IPS-18c (cell line): ENCODE results near the gene KCNJ18.
"Not testable (repeated sequence)": the region's sequence is repeated elsewhere in the genome, so short reads cannot be mapped to it uniquely, and the experiment has no call there.

Experiments
- H3K4me3 ChIP-seq: 2 replicates; pipeline ENCODE4 v1.7.0; 2013; ENCODE audit warnings: low read depth, mild to moderate bottlenecking, low read length, moderate library complexity; ENCODE audit not compliant: insufficient read depth
- H3K9me3 ChIP-seq: one replicate; pipeline ENCODE4 v1.6.1; 2013; ENCODE audit warnings: mild to moderate bottlenecking, low read length, moderate library complexity; ENCODE audit not compliant: control insufficient read depth, insufficient read depth

The KCNJ18 gene

GRCh38 chr17:21669616-21670360, 22.5 kb upstream of the KCNJ18 start:
- peaks cover 10% of the 10 kb centered on the region for H3K9me3 ChIP-seq
- not testable (repeated sequence) for H3K4me3 ChIP-seq

DNA sequence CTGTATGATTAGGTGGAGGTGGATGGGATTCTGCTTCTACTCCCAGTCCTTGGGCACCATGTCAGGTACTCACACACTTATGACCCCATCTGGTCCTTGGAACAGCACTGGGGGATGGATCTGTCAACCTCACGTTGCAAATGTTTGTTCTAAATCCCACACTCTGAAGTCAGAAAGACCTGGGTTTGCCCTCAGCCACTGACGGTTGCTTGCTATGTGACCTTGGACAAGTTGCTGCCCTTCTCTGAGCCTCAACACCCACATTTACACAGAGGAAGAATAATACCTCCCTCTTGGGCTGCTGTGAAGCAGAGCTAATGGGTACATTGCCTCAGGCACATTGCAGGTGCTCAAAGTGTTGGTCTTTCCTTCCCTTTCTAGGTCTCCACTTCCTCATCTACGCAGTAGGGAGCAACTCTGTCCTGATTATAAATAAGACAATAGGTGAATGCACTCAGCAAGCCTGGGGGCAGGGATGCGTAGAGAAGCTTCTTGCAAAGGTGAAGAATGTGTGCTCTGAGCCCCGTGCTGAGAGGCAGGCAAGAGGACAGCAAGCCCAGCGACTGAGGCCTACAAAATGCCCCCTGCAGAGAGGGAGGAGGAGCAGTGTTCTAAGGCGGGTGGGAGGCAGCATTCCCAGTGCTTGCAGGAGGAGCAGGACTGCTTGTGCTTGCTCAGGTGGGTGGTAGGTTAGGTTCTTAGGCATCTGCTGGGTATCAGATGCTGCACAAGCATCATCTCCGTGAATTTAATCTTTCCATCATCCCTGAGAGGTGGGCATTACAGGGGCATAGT, 21.8 kb upstream of the KCNJ18 start:
- H3K9me3 ChIP-seq = peaks cover 10% of the 10 kb centered on the region
- H3K4me3 ChIP-seq = not testable (repeated sequence)

- H3K4me3 ChIP-seq, H3K9me3 ChIP-seq: not testable (repeated sequence)
Measured at GRCh38 chr17:21671437-21671836, 20.9 kb upstream of the KCNJ18 start.

- H3K9me3 ChIP-seq, H3K4me3 ChIP-seq: not testable (repeated sequence)
Measured at GRCh38 chr17:21671871-21672270, 20.5 kb upstream of the KCNJ18 start.

- H3K9me3 ChIP-seq, H3K4me3 ChIP-seq: not testable (repeated sequence)
Measured at GRCh38 chr17:21673451-21674241, 18.7 kb upstream of the KCNJ18 start.

GRCh38 chr17:21674242-21674731, 18.0 kb upstream of the KCNJ18 start:
- Histone ChIP-seq H3K9me3 (peaks cover 10% of the 10 kb centered on the region), H3K4me3 (no peak overlapping the region)

DNA sequence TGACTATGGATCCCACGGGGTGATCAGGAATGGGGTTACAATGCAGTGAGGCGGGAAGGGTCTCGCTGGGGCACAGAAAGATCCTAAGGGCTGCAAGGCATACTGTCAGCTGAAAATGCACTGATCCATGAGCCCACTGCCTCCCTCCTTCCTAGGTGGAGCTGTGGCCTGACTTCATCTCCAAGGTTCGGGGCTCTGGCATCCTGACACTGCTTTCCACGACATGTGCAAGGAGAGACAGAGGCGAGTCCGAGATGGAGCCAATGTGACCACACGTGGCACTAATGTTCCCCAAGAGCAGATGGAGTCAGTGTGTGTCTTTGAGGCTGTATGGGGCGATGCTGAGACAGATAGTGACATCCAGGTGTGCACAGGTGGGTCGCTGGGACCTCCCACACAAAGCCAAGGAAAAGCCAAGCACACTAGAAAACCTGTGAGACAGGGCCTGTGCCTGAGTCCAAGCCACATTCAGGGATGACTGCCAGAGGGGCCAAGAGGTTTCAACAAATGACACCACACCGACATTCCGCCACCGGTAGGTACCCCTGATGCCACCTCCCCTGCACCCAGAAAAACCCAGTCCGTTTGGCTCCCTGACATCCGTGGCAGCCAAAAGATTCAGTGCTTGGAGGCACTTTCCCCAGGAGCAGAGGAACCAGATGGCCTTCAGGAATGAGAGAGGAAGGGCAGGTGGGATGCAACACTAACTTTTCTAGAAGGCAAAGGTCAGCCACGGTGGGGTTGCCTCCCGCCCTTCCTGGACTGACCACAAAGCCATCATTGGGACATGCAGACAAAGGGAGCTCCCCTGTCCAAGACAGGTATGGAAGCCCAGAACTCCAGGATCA, 17.2 kb upstream of the KCNJ18 start:
- H3K4me3 ChIP-seq, H3K9me3 ChIP-seq: not testable (repeated sequence)

- not testable (repeated sequence) for H3K4me3 ChIP-seq, H3K9me3 ChIP-seq
Measured at GRCh38 chr17:21675739-21676130, 16.6 kb upstream of the KCNJ18 start.

DNA sequence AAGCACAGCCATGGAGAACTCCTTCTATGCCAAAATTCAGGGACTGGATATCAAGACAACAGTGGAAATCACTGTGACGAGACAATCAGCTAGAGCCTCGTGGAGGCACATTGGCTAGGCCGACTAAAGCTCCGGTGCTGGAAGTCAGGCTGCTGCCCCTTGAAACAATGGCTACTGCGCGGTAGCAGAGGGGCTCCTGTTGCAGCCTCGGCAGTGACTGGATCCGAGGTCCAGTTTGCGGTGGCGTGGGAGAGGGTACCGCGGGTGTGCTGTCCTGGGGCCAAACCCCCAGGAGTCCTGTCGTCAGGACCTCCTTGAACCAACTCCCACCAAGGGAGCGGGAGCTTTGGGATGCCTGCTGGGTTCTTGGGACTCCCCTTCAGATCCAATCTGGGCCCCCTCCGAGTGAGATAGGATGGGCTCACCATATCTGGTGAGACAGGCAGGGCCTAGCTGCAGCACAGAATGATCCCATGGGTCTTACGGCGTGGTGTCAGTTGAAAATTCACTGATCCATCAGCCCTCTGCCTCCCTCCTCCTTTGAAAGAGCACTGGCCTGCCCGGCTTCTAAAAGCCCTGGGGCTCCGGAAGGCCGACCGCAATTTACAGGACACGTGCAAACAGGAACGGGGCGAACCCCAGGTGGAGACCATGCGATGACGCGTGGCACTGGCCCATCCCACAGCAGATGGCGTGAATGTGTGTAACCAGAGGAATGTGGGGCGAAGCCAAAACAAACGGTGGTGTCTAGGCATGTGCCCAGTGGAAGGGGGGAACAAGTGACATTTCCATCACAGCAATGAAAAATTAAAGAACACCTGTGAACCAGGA, 15.8 kb upstream of the KCNJ18 start:
- Histone ChIP-seq H3K4me3 (no peak overlapping the region), H3K9me3 (peaks cover 10% of the 10 kb centered on the region)

- no peak overlapping the region for H3K4me3 ChIP-seq
- H3K9me3 ChIP-seq = peaks cover 10% of the 10 kb centered on the region
Measured at GRCh38 chr17:21677126-21677910, 15.0 kb upstream of the KCNJ18 start.

DNA sequence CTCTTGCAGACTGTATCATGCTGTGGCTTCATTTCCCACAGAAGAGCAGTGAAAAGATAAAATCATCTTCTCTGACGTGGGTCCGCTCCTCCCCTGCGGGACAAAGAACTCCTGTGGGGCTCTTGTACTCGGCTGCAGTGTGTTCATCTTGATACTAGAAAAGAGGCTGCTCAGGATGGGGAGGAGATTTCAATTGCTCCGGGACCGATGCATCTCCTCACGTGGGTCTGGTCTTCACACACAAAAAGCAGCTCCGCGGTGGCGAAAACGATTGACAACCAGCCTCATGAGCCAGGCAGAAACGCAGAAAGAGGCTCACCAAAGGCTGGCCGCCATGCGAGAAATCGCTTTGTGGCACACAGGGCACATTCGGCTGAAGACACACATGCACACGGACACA, 14.4 kb upstream of the KCNJ18 start:
- Histone ChIP-seq H3K4me3 (no peak overlapping the region), H3K9me3 (peaks cover 10% of the 10 kb centered on the region)

GRCh38 chr17:21678393-21679081, 13.8 kb upstream of the KCNJ18 start:
- H3K4me3 ChIP-seq = no peak overlapping the region
- H3K9me3 ChIP-seq = peaks cover 10% of the 10 kb centered on the region

DNA sequence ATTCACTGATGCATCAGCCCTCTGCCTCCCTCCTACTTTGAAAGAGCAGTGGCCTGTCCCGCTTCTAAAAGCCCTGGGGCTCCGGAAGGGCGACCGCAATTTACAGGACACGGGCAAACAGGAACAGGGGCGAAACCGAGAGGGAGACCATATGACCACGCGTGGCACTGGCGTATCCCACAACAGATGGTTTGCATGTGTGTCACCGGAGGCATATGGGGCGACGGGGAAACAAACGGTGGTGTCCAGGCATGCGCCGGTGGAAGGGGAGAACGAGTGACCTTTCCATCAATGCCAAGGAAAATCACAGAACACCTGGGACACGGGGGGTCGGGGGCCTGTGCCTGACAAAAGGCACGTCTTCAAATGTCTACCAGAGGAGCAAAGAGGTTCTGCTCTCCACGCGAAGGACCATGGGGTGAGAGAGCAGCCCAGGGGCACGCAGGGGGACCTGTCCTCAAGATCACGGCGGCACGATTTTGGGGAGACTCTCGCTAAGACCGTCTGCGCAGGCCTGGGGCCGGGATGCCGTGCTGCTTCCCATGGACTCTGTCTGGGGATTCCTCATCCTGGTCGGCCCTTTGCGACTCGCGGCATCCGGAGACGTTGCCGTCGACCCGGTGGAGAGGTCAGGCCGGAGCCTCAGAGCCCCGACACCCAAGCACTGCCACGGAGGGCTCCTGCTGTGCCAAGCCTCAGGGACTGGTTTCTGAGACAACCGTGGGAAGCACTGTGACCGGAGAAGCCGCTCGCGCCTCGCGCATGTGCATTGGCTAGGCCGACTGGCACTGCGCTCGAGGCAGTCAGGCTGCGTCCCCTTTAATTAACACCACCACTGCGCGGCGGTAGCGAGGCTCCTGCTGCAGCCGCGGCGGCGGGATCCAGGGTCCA, 12.8 kb upstream of the KCNJ18 start:
- no peak overlapping the region for H3K4me3 ChIP-seq
- H3K9me3 ChIP-seq = peaks cover 4% of the 10 kb centered on the region

DNA sequence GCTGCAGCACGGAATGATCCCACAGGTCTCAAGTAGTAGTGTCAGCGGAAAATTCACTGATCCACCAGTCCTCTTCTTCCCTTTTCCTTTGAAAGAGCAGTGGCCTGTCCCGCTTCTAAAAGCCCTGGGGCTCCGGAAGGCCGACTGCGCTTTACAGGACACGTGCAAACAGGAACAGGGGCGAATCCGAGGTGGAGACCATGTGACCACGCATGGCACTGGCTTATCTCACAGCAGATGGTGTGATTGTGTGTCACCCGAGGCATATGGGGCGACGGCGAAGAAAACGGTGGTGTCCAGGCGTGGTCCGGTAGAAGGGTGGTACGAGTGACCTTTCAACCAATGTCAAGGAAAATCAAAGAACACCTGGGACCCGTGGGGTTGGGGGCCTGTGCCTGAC, 12.0 kb upstream of the KCNJ18 start:
- no peak overlapping the region for H3K4me3 ChIP-seq
- H3K9me3 ChIP-seq = peaks cover 4% of the 10 kb centered on the region
